SHP77 (cell line): Measurements from ENCODE around the gene PSME1.

ENCODE experiments used
- DNase-seq, 2 experiments: peaks; one replicate each; lab custom pipeline; 2025; lab: John Stamatoyannopoulos, UW

The PSME1 gene

DNA sequence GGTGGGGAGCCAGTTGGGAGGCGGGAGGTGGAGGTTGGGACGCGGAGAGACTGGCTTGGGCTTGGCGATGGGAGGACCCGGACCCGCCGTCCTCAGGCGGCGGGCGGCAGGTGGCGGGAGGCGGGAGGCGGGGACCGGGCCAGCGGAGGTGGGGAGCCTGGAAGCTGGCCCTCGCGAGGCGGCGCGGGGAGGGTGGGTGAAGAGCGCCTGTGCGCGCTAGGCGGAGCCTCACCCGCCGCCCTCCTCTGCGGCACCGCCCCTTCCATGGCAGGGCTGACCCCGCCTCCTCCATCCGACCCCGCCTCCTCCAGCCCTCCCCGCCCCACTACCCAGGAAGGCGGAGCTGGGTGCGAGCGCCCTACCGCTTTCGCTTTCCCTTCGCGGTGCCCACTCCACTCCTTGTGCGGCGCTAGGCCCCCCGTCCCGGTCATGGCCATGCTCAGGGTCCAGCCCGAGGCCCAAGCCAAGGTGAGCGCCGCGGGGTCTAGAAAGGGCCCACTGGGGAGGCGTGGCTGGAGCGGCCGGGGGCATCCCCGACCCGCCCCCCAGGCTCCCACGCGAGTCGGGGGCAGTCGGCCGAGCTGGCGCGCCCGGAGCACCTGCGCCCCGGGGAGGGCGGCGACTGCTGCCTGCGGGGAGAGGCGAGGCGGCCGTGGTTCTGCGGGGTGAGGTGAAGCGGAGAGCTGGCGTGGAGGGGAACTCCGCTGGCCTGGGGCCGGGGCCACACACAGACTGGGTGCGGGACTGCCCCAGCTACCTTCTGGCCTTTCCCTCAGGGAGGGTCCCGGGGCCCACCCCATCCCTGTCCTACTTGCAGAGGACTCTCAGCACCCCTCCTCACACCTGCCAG lies at the start of gene PSME1:
Gene PSME1 (plus strand): TSS at position 361 of the 850 bp plus-strand sequence. CDS start 69 bp downstream, at position 430.
- peak; percentile 81 to 95 for DNase-seq

DNA sequence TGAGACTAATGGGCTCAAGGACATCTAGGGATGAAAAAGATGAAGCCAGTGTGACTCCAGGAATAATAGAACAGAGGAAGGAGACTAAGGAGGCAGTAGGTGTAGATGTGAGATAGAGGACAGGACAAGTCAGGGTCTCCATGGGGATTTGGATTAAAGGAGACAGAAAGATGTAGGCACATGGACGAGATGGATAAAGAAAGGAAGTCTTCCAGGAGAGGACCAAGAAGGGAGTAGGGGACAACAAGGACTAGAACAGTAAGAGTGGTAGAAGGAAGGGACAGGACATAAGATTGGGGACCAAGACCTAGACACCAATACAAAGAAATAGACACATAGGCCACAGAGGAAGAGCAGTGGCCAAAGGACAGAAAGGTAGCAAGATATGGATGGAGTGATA lies 49.0 kb upstream of the PSME1 start:
- no peak for DNase-seq

DNA sequence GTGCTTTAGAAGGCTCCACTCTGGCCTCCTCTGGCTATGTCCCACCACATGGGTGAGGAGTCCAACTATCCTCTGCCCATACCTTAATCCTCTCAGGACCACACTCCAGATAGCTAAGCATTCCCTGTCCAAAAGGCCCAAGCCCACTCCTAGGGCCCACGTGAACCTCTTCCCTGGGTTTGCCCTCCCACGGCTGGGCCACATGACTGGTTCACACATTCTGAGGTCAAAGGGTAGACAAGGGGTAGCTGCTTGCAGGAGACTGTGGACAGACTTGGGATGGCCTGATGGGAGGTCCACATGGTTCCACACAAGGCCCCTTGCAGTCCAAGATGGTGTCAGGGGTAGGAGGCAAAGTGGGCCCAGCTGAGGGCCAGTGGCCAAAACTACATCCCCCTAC lies 47.9 kb upstream of the PSME1 start:
- DNase-seq = no peak

DNA sequence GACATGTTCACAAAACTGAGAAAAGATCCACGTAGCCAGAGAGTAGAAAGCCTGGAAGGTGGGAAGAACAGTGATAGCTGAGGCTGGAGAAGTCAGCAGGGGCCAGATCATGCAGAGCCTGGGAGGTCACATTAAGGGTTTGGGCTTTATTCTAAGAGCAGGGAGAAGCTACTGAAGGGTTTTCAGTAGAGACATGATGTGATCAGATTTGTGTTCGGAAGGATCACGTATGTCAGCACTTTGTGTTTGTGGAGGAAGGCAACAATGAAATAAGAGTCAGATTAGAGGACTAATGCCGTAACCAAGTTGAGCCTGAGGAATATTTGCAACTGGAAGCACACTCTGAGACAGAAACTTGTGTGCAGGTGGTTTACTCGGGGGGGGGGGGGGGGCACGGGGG lies 46.1 kb upstream of the PSME1 start:
- DNase-seq = no peak

DNA sequence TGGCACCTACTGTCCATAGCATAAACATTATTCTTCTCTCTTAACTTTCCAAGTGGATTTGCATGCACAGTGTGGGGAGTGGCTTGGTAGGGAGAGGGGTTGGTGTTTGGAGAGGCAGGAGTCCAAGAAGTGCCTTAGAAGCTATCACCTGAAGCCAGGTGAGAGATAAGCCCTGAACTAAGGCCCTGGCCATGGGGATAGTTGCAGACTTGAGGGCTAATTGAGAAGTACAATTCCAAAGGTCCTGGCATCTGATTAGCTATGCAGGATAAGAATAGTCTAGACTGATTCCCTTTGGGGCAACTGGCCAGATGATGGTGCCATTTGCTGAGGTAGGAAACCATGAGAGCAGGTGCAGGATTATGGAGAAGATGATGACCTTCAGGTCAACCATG lies 43.9 kb upstream of the PSME1 start:
- DNase-seq = no peak

DNA sequence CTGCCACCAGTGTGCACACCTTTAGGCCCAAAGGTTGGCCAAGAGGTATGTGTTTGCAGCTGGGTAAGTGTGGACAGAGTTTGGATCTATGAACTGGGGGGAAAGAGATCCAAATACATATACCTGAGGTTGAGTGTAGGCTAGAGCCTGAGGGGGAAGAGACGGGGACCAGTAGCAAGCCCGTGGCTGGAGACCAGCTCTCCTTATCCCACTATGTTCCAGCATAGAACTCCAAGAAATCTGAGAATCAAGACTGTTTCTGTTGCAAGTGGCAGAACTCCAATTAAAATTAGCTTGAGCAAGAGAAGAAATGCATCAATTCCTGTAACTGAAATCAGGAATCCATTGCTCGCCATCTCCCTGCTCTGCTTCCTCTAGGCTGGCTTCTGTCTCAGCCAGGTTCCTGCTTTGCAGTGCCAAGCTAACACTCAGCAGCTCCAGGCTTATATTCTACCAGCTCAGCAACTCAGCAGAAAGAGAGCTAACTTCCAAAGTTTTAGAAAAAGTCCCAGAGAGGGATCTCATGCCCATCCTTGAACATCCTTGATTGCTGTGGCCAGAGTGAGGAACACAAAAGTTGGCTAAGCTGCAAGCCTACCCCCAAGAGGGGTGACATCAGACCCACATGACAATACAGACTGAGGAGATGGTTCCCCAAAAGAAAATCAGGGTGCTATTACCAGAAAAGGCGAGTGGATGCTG lies 43.3 kb upstream of the PSME1 start:
- DNase-seq = no peak

DNA sequence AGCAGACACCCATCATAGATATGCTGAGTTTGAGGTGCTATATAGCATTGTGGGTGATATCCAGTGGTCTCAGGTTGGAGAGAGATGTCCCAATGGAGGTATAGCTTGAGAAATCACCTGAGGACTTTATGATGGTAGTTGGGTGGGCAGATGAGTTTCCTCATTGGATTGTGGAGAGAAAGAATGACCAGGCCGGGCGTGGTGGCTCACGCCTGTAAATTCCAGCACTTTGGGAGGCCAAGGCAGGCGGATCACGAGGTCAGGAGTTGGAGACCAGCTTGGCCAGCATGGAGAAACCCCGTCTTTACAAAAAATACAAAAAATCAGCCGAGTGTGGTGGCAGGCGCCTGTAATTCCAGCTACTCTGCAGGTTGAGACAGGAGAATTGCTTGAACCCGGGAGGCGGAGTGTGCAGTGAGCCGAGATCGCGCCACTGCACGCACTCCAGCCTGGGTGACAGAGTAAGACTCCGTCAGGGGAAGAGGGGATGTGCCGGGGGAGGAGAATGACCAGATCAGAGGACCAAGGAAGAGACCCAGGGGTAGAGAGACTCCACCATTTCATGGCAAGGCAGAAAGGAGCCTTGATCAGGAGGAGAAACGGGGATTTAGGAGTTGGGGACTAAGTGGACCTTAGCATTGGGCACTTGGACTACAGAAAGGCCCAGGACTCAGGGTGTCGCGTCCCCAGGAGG lies 42.6 kb upstream of the PSME1 start:
- no peak for DNase-seq

DNA sequence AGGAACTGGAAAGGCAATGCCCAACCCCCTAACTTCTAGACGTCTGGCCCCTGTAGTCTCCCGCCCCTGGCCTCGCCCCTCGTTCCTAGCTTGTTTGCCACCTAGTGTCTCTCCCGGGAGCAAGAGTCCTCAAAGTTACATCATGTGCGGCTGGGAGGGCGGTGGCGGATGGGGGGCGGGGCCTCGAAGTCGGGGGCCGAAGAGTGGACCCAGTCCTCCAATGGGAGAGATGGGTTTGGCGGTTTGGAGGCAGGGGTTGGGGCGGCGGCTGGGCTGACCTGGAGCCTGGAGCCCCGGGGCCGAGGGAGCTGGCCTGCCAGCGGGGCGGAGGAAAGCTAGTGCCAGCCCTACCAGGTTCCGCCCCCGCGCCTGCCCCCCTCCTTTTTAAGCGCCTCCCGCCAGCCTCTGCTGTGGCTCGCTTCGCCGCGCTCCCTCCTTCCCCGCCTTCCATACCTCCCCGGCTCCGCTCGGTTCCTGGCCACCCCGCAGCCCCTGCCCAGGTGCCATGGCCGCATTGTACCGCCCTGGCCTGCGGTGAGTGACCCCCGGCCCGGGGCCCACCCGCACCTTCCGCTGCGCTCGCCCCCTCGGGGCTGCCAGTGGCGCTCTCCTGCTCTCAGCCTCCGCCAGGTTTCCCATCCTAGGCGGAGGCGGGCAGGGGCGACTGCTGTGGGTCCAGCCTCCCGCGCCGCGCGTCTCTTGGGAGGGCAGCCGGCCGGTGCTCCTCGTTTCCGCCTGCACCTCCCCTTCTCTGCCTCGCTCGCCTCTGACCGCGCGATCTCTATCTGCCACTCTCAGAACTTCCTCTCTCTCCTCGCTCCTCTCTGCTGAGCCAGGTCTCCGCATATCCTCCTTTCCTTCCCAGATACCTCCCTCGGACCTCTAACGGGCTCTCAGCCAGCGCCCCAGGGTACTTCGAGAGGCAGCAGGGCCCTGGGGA lies 41.8 kb upstream of the PSME1 start, which contains the start of gene PCK2:
Gene PCK2 (plus strand): TSS at position 411 of the 940 bp plus-strand sequence. CDS start 95 bp downstream, at position 506.
- peak; percentile 87 to 97 for DNase-seq

DNA sequence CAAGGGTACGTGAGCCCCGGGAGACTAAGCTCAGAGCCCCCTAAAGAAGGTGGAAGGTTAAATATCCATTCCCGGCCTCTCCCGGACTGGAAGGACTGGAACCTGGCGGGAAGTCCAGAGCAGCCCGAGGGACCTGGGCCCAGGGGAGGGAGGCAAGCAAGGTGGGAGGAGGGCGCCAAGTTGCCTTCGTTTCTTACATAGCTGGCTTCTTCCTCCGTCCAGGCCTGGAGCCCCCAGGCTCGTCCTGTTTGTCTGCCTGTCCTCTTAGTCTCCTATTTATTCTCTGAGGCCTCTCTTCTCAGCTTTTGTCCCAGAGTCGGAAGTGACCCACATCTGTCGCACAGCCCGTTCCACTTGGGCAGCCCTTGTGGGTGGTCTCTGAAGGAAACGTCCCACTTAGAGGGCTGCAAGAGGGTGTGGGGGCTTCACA lies 41.1 kb upstream of the PSME1 start:
- peak in 1 of 2 experiments; percentile 47 for DNase-seq

DNA sequence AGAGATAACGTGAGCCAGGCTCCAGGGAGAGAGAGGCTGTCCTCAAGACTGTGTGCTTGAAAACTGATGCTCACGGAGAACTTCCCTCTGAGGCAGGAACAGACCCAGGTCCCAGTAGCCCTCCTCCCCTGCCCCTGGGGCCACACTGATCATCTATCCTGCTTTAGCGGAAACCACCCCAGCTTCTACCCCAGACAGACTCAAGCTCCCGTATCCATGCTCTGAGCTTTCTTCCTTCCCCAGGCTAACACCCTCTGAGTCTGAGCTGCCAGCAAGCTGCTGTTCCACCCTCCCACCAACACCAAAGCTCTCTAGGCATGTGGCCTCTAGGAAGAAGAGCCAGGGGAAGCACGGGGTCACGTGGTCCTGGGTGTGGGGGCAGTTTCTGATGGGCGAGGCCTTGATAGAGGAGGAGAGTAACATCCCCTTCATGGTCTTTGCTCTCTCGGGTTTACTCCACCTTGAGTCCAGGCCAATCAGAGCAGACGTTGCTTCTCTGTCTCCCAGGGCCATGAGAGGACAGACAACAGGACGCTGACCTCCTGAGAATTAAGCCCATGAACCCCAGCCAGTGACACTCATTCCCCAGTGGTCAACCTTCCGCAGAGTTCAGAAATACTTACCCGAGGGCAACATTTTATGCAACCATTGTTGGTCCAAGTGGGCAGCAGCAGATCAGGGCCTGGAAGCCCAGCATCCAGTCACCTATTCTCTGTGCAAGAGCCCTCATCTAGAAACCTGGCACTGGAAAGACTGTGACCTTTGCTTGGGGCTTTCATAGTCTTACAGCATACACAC lies 40.5 kb upstream of the PSME1 start:
- peak; percentile 78 to 83 for DNase-seq

DNA sequence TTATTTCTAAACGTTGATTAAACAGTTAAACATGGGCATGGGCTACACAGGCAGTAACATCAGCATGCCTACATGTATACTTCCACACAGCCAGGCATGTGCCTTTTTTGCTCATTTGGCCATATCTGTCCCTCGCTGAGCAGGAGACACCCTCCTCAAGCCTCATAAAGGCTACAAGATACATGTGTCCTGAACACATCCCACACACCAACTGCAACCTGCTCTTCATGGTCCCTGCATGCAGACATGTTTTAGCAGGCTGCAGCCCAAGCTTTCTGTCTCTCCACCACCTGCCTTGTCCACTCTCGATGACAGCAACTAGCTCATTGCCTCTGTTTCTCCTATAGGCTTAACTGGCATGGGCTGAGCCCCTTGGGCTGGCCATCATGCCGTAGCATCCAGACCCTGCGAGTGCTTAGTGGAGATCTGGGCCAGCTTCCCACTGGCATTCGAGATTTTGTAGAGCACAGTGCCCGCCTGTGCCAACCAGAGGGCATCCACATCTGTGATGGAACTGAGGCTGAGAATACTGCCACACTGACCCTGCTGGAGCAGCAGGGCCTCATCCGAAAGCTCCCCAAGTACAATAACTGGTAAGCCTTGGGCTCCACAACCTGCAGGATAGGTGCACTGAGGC lies 39.3 kb upstream of the PSME1 start:
- DNase-seq = no peak

DNA sequence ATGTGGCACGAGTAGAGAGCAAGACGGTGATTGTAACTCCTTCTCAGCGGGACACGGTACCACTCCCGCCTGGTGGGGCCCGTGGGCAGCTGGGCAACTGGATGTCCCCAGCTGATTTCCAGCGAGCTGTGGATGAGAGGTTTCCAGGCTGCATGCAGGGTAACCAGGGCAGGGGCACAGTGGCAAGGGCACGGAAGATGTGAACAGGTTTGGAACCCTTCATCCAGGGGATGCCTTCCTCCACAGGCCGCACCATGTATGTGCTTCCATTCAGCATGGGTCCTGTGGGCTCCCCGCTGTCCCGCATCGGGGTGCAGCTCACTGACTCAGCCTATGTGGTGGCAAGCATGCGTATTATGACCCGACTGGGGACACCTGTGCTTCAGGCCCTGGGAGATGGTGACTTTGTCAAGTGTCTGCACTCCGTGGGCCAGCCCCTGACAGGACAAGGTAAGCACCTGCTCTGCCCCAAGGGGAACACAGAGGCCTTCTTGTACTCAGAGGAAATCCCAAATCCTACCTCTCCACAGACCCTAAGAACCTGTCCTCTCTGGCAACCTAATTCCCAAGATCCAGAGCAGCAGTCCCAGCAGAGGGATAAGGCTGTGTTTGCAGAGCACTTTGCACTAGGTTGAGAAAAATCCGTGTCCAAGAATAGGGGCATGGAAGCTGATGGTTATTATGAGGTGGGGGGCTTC lies 37.6 kb upstream of the PSME1 start:
- no peak for DNase-seq

DNA sequence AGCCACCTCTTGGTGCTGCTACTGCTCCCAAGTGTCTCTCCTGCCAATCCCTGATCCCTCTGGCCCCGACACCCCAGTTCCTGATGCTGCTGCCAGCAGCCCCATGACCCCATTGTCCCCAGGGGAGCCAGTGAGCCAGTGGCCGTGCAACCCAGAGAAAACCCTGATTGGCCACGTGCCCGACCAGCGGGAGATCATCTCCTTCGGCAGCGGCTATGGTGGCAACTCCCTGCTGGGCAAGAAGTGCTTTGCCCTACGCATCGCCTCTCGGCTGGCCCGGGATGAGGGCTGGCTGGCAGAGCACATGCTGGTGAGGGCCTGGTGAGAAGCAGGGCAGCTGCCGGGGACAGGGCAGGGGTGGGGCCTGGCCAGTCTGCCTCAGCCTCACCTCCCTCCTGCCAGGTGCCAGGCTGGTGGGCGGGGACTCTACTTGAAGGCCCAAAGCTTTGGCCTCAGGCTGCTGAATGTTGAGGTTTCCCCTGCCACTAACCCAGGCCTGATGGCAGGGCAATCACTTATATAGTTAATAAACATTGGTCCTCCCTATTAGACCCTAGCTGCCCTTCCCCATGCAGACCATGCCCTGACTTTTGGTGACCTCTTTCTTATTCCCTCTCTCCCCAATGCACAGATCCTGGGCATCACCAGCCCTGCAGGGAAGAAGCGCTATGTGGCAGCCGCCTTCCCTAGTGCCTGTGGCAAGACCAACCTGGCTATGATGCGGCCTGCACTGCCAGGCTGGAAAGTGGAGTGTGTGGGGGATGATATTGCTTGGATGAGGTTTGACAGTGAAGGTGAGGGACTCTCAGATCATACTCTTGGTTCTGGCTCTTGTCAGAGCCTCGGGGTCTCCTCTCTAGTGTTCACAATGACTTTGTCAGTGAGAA lies 36.8 kb upstream of the PSME1 start:
- DNase-seq = no peak

DNA sequence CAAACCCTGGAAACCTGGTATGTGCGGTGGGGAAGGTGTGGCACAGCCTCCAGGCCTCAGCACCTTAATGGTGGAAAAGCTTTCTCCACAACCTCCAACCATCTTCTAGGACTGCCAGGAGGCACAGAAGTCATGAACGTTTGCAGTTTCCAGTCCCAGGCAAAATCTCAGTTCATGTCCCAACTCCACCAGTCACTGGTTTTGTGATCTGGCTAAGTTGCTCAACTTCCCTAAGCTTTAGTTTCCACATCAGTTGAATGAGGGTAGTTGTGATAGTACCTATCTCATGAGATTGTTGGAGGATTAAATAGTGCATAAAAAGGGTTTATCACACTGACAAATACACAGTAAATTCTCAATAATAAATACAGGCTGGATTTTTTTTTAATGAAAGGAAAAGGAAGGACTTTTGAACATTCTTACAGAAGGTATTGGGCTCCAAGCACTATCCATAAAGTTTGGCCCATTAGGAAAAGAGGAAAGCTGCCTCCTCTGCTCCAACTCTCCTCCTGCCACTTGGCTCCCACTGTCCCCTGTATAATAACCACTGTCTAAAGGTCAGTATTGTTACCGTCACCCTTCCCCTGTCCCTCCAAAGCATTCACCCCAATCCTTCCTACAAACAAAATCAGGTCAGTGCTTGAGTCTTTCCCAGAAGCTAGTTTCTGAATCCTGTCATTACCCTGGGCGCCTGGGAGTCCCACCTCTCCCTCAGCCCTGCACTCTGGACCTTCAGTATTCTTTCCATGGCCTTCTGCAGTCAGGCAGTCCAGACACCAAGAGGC lies 35.6 kb upstream of the PSME1 start:
- no peak for DNase-seq

DNA sequence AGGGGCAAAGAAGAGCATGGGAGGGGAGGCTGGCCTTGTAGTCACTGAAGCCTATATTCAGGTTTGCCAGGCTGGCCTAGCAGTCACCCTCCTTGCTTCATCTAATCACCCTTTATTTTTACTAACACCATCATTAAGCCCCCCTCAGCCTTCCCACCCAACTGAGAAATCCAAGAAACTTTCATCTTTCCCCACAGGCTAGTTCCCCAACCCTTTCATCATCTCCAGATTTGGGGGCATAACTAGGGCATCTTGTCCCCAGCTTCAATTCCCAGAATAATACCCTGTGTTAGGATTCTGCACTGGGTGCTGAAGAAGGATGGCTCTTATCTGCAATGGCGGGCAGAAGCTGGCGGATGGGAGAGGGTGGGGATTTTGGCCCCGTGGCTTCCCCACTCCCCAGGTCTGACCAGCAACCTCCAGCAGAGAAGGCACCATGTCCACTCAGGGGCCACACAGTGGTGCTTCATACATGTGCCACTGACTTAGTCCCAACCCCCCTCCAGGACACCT lies 35.0 kb upstream of the PSME1 start:
- no peak for DNase-seq

DNA sequence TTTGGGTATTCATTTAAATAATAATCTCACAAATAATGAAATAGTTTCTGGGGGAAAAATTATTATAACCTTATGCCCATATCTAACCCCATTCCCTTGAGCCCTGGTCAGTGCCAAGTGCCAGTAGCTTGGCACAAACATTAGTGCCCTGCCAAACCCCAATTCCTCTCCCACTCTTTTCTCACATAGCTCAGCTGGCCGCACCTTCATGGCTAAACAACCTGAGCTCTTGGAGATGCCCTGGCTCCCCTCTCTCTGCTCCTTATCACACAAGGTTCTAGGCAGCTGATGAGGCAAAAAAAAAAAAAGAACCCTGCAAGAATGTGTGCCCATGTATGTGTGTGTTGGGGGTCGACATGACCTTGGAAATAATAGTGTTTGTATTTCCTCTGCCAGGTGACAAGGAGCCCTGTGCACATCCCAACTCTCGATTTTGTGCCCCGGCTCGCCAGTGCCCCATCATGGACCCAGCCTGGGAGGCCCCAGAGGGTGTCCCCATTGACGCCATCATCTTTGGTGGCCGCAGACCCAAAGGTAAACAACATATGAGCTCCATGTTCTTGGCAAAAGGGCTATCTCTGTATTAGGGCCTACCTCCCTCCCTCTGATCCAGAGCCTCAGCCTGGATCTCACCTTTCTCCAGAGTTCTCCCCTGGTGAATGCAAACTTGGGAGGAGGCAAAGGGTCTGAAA lies 33.5 kb upstream of the PSME1 start:
- no peak for DNase-seq

DNA sequence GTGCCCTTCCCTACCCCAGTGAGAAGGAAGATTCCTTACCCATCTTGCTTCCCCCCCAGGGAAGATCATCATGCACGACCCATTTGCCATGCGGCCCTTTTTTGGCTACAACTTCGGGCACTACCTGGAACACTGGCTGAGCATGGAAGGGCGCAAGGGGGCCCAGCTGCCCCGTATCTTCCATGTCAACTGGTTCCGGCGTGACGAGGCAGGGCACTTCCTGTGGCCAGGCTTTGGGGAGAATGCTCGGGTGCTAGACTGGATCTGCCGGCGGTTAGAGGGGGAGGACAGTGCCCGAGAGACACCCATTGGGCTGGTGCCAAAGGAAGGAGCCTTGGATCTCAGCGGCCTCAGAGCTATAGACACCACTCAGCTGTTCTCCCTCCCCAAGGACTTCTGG lies 32.5 kb upstream of the PSME1 start:
- DNase-seq = no peak
